ENCODE measurements around the gene CRYBA2.

DNA sequence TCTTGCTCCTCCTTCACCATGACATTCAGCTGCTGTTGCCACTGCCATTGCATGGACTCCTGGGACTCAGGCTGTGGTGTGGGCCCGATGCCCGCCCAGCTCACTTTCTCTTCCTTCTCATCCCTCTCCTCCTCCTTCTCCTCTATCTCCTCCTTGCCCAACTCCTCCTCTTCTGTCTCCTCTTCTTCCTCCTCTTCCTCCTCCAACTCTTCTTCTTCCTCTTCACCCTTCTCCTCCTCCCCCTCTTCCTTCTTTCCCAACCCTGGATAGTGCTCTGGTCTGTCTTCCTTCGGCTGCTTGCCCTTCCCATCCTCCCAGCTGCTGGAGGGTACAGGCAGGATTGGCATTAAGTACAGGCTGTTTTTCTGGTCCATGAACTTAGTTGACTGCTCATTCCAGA, 10.8 kb upstream of the CRYBA2 start:
- TF ChIP-seq, protein P1, sequence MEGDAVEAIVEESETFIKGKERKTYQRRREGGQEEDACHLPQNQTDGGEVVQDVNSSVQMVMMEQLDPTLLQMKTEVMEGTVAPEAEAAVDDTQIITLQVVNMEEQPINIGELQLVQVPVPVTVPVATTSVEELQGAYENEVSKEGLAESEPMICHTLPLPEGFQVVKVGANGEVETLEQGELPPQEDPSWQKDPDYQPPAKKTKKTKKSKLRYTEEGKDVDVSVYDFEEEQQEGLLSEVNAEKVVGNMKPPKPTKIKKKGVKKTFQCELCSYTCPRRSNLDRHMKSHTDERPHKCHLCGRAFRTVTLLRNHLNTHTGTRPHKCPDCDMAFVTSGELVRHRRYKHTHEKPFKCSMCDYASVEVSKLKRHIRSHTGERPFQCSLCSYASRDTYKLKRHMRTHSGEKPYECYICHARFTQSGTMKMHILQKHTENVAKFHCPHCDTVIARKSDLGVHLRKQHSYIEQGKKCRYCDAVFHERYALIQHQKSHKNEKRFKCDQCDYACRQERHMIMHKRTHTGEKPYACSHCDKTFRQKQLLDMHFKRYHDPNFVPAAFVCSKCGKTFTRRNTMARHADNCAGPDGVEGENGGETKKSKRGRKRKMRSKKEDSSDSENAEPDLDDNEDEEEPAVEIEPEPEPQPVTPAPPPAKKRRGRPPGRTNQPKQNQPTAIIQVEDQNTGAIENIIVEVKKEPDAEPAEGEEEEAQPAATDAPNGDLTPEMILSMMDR (conservative IDR thresholded peaks at IDR 0.05 in 1 of 2, IDR thresholded peaks at IDR 0.05 in 1 of 2; ENCODE audit: extremely low read depth in 1 of 2, insufficient read depth in 1 of 2, low read depth in 1 of 2, low read length in 2 of 2): no peak
- no peak for TF ChIP-seq EZH2 (IDR thresholded peaks at IDR 0.05; ENCODE audit: borderline replicate concordance, low read length)

All from mammary epithelial cell (primary cell).